Measurements from ENCODE around the gene ACOX2. TPM values are rescaled to one million over a fixed set of nuclear protein-coding genes. Genes with fewer than 3 reads are reported as not detected.

The ACOX2 gene
- total and polyA plus RNA-seq, 4 donors, result 74.3 to 214 (median 141) TPM

DNA sequence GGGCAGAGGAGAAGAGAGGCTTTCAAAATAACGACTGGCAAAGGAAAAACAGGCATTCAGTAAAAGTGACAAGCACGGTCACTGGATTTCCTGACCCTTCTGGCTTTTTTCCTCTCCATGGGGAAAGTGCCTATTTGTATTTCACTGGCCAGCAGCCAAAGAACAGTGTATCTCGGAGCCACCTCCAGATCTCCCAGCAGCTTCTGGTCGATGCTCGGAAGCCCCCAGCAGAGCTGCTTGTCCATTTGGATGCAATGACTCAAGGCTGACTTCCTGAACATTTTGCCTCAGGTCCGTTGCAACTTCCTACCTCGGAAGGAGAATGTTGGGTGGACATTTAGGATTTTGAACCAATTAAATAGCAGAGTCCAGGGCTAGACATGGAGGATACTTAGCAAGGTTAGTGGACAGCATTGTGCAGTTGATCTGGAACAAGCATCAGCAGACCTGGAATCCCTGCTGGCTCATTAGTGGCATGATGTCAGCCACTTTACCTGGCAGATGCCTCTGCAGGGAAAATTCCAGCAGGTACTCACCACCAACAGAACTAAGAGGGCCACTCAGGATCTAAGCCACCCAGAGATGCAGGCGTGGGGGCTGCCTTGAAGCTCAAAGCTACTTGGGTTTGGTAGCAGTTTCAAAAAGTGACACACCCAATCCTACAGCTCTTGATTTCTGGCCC lies 39.1 kb upstream of the ACOX2 start:
- Histone ChIP-seq H3K36me3 (ENCODE audit: control insufficient read depth in 4 of 4, insufficient read depth in 3 of 4, low read depth in 1 of 4, low read length in 3 of 4) (no peaks in the 10 kb centered on the region), H3K4me1 (ENCODE audit: control insufficient read depth in 4 of 4, insufficient read depth in 4 of 4, low read length in 3 of 4) (peaks cover 0 to 7% (median under 1%) of the 10 kb centered on the region in 4 donors), H3K27me3 (ENCODE audit: control insufficient read depth in 4 of 4, insufficient read depth in 4 of 4, low read length in 3 of 4) (no peaks in the 10 kb centered on the region), H3K4me3 (ENCODE audit: low read depth in 1 of 3, low read length in 3 of 3) (no peak overlapping the region), H3K27ac (ENCODE audit: low read depth in 1 of 2, low read length in 2 of 2) (peak overlapping the region in 1 of 2 donors; percentile 36), H3K9ac (ENCODE audit: low read depth in 1 of 2, low read length in 2 of 2) (no peak overlapping the region), H3K9me3 (ENCODE audit: control insufficient read depth in 4 of 4, low read length in 3 of 4) (no peaks in the 10 kb centered on the region)
- DNase-seq (ENCODE audit: low spot score), result no peak
- TF ChIP-seq NR2F2 (IDR thresholded peaks at IDR 0.05) (peak; percentile 57), SP1 (IDR thresholded peaks at IDR 0.05) (no peak), RXRA (IDR thresholded peaks at IDR 0.05) (no peak)
- WGBS, result 54% methylated on average over 8 of the region's 8 CpGs

DNA sequence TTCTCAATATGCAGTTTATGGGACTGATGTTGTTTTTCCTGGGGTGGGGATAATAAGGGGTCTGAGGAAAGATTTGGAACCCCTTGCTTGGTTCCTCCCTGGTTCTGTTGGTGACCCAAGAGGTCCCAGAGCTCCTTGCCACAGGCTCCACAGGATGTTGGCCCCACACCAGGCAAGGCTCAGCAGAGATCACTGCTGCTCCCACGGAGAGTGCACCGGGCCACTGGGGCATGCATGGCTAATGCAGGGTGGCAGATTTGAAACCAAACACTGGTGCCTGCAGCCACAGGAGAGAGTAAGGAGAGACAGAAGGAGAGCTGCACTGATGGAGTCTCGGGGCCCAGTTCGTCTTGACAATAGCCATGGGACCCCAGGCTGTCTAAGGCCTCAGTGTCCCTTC lies 37.7 kb upstream of the ACOX2 start:
- DNase-seq (ENCODE audit: low spot score), result no peak
- no peak overlapping the region for H3K4me3 ChIP-seq (ENCODE audit: low read depth in 1 of 3, low read length in 3 of 3)
- no peak overlapping the region for H3K9ac ChIP-seq (ENCODE audit: low read depth in 1 of 2, low read length in 2 of 2)
- no peak overlapping the region for H3K27ac ChIP-seq (ENCODE audit: low read depth in 1 of 2, low read length in 2 of 2)
- no peaks in the 10 kb centered on the region for H3K9me3 ChIP-seq (ENCODE audit: control insufficient read depth in 4 of 4, low read length in 3 of 4)
- WGBS, result 69% methylated on average over 4 of the region's 4 CpGs
- no peaks in the 10 kb centered on the region for H3K27me3 ChIP-seq (ENCODE audit: control insufficient read depth in 4 of 4, insufficient read depth in 4 of 4, low read length in 3 of 4)
- H3K4me1 ChIP-seq (ENCODE audit: control insufficient read depth in 4 of 4, insufficient read depth in 4 of 4, low read length in 3 of 4), result peaks cover 0 to 8% (median 2%) of the 10 kb centered on the region in 4 donors
- no peaks in the 10 kb centered on the region for H3K36me3 ChIP-seq (ENCODE audit: control insufficient read depth in 4 of 4, insufficient read depth in 3 of 4, low read depth in 1 of 4, low read length in 3 of 4)
- TF ChIP-seq HNF4A (conservative IDR thresholded peaks at IDR 0.05) (no peak), RXRA (IDR thresholded peaks at IDR 0.05) (no peak), RAD21 (IDR thresholded peaks at IDR 0.05) (no peak), GABPA (IDR thresholded peaks at IDR 0.05 in 1 of 2, conservative IDR thresholded peaks at IDR 0.05 in 1 of 2) (no peak), FOXA2 (IDR thresholded peaks at IDR 0.05) (no peak), MAX (IDR thresholded peaks at IDR 0.05) (no peak), FOXA1 (IDR thresholded peaks at IDR 0.05) (no peak), HNF4G (IDR thresholded peaks at IDR 0.05) (no peak)
- TF ChIP-seq, protein P1, sequence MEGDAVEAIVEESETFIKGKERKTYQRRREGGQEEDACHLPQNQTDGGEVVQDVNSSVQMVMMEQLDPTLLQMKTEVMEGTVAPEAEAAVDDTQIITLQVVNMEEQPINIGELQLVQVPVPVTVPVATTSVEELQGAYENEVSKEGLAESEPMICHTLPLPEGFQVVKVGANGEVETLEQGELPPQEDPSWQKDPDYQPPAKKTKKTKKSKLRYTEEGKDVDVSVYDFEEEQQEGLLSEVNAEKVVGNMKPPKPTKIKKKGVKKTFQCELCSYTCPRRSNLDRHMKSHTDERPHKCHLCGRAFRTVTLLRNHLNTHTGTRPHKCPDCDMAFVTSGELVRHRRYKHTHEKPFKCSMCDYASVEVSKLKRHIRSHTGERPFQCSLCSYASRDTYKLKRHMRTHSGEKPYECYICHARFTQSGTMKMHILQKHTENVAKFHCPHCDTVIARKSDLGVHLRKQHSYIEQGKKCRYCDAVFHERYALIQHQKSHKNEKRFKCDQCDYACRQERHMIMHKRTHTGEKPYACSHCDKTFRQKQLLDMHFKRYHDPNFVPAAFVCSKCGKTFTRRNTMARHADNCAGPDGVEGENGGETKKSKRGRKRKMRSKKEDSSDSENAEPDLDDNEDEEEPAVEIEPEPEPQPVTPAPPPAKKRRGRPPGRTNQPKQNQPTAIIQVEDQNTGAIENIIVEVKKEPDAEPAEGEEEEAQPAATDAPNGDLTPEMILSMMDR (IDR thresholded peaks at IDR 0.05; ENCODE audit: low read depth, low read length, missing input control), result no peak
- TF ChIP-seq, protein P2, sequence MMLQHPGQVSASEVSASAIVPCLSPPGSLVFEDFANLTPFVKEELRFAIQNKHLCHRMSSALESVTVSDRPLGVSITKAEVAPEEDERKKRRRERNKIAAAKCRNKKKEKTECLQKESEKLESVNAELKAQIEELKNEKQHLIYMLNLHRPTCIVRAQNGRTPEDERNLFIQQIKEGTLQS (IDR thresholded peaks at IDR 0.05), result no peak

- Histone ChIP-seq H3K4me3 (ENCODE audit: low read depth in 1 of 3, low read length in 3 of 3) (no peak overlapping the region), H3K9ac (ENCODE audit: low read depth in 1 of 2, low read length in 2 of 2) (no peak overlapping the region), H3K27me3 (ENCODE audit: control insufficient read depth in 4 of 4, insufficient read depth in 4 of 4, low read length in 3 of 4) (no peaks in the 10 kb centered on the region), H3K9me3 (ENCODE audit: control insufficient read depth in 4 of 4, low read length in 3 of 4) (no peaks in the 10 kb centered on the region), H3K36me3 (ENCODE audit: control insufficient read depth in 4 of 4, insufficient read depth in 3 of 4, low read depth in 1 of 4, low read length in 3 of 4) (no peaks in the 10 kb centered on the region), H3K27ac (ENCODE audit: low read depth in 1 of 2, low read length in 2 of 2) (no peak overlapping the region), H3K4me1 (ENCODE audit: control insufficient read depth in 4 of 4, insufficient read depth in 4 of 4, low read length in 3 of 4) (peaks cover 0 to 13% (median 5%) of the 10 kb centered on the region in 4 donors)
- WGBS, result 96% methylated on average over 3 of the region's 3 CpGs
- DNase-seq (ENCODE audit: low spot score), result no peak
- TF ChIP-seq YY1 (IDR thresholded peaks at IDR 0.05) (no peak), GABPA (IDR thresholded peaks at IDR 0.05 in 1 of 2, conservative IDR thresholded peaks at IDR 0.05 in 1 of 2) (no peak), MAX (IDR thresholded peaks at IDR 0.05) (no peak)
Measured at GRCh38 chr3:58574106-58574505, 37.1 kb upstream of the ACOX2 start.
